ENCODE measurements around the gene CNDP1.

The CNDP1 gene

GRCh38 chr18:74546751-74547530, 12.6 kb downstream of the CNDP1 start:
- no peak overlapping the region for H2BK12ac ChIP-seq (ENCODE audit: low read length)
- no peak overlapping the region for H2AFZ ChIP-seq (ENCODE audit: low read length)
- H4K91ac ChIP-seq (ENCODE audit: low read depth, low read length, poor library complexity): no peak overlapping the region
- H3K14ac ChIP-seq (ENCODE audit: low read length): no peak overlapping the region
- H3K4me2 ChIP-seq (ENCODE audit: insufficient read depth, low read length, poor library complexity, severe bottlenecking): no peak overlapping the region
- H3K23ac ChIP-seq (ENCODE audit: low read depth, low read length, poor library complexity): no peak overlapping the region
- H3K4ac ChIP-seq (ENCODE audit: low read length): no peak overlapping the region
- no peaks in the 10 kb centered on the region for H3K79me1 ChIP-seq (ENCODE audit: low read depth, low read length)
- H3K4me3 ChIP-seq (ENCODE audit: low read length in 2 of 2): no peak overlapping the region
- peaks cover 0 to 7% of the 10 kb centered on the region in 2 donors for H3K4me1 ChIP-seq (ENCODE audit: control insufficient read depth in 2 of 2, insufficient read depth in 1 of 2, low read depth in 1 of 2, low read length in 2 of 2)
- H2BK120ac ChIP-seq (ENCODE audit: low read depth, low read length): no peak overlapping the region
- no peak for DNase-seq (ENCODE audit: low spot score)
- no peak overlapping the region for H2BK15ac ChIP-seq (ENCODE audit: low read length)
- no peak overlapping the region for H4K8ac ChIP-seq (ENCODE audit: low read depth, low read length)
- no peak overlapping the region for H3K9ac ChIP-seq (ENCODE audit: low read depth, low read length, poor library complexity)
- H3K27ac ChIP-seq (replicated peaks; ENCODE audit: low read length): no peak overlapping the region
- no peak overlapping the region for H2BK5ac ChIP-seq (ENCODE audit: low read length)
- no peak overlapping the region for H2AK5ac ChIP-seq (ENCODE audit: low read depth, low read length)
- H3K36me3 ChIP-seq (replicated peaks in 1 of 2; ENCODE audit: control insufficient read depth in 2 of 2, insufficient read depth in 2 of 2, low read length in 2 of 2): no peaks in the 10 kb centered on the region
- no peak overlapping the region for H3K18ac ChIP-seq (ENCODE audit: low read length)
- no CpG with 5 or more reads among the region's 9 CpGs for WGBS, 2 donors (ENCODE audit: extremely low coverage in 2 of 2, insufficient read length in 2 of 2, insufficient replicate concordance in 1 of 2)
- H3K9me3 ChIP-seq (replicated peaks in 1 of 2; ENCODE audit: control insufficient read depth in 2 of 2, insufficient read depth in 1 of 2, low read depth in 1 of 2, low read length in 2 of 2): peaks cover 11 to 20% of the 10 kb centered on the region in 2 donors
- peaks cover 0 to 36% (median 0%) of the 10 kb centered on the region in 3 experiments for H3K27me3 ChIP-seq (ENCODE audit: control insufficient read depth in 3 of 3, insufficient read depth in 3 of 3, low read depth in 1 of 3, low read length in 3 of 3)

- no peak overlapping the region for H2AFZ ChIP-seq (ENCODE audit: low read length)
- H2BK120ac ChIP-seq (ENCODE audit: low read depth, low read length): no peak overlapping the region
- H3K4me1 ChIP-seq (ENCODE audit: control insufficient read depth in 2 of 2, insufficient read depth in 1 of 2, low read depth in 1 of 2, low read length in 2 of 2): peaks cover 0 to 7% of the 10 kb centered on the region in 2 donors
- no peak overlapping the region for H4K8ac ChIP-seq (ENCODE audit: low read depth, low read length)
- H3K23ac ChIP-seq (ENCODE audit: low read depth, low read length, poor library complexity): no peak overlapping the region
- no CpG with 5 or more reads among the region's 7 CpGs for WGBS, 2 donors (ENCODE audit: extremely low coverage in 2 of 2, insufficient read length in 2 of 2, insufficient replicate concordance in 1 of 2)
- no peak overlapping the region for H2BK15ac ChIP-seq (ENCODE audit: low read length)
- peaks cover 0 to 27% (median 0%) of the 10 kb centered on the region in 3 experiments for H3K27me3 ChIP-seq (ENCODE audit: control insufficient read depth in 3 of 3, insufficient read depth in 3 of 3, low read depth in 1 of 3, low read length in 3 of 3)
- H3K9ac ChIP-seq (ENCODE audit: low read depth, low read length, poor library complexity): no peak overlapping the region
- no peak overlapping the region for H3K4me2 ChIP-seq (ENCODE audit: insufficient read depth, low read length, poor library complexity, severe bottlenecking)
- no peak overlapping the region for H2BK12ac ChIP-seq (ENCODE audit: low read length)
- H3K14ac ChIP-seq (ENCODE audit: low read length): no peak overlapping the region
- no peak overlapping the region for H3K18ac ChIP-seq (ENCODE audit: low read length)
- no peak overlapping the region for H2BK5ac ChIP-seq (ENCODE audit: low read length)
- H3K4ac ChIP-seq (ENCODE audit: low read length): no peak overlapping the region
- no peak overlapping the region for H3K4me3 ChIP-seq (ENCODE audit: low read length in 2 of 2)
- peaks cover 11 to 20% of the 10 kb centered on the region in 2 donors for H3K9me3 ChIP-seq (replicated peaks in 1 of 2; ENCODE audit: control insufficient read depth in 2 of 2, insufficient read depth in 1 of 2, low read depth in 1 of 2, low read length in 2 of 2)
- H3K27ac ChIP-seq (replicated peaks; ENCODE audit: low read length): no peak overlapping the region
- no peak for DNase-seq (ENCODE audit: low spot score)
- no peaks in the 10 kb centered on the region for H3K36me3 ChIP-seq (replicated peaks in 1 of 2; ENCODE audit: control insufficient read depth in 2 of 2, insufficient read depth in 2 of 2, low read length in 2 of 2)
- H3K79me1 ChIP-seq (ENCODE audit: low read depth, low read length): no peaks in the 10 kb centered on the region
- no peak overlapping the region for H4K91ac ChIP-seq (ENCODE audit: low read depth, low read length, poor library complexity)
- no peak overlapping the region for H2AK5ac ChIP-seq (ENCODE audit: low read depth, low read length)
These were observed 13.6 kb downstream of the CNDP1 start for GRCh38 chr18:74547860-74548259.

GRCh38 chr18:74549591-74550104, 15.3 kb downstream of the CNDP1 start:
- no peak overlapping the region for H3K14ac ChIP-seq (ENCODE audit: low read length)
- H3K9ac ChIP-seq (ENCODE audit: low read depth, low read length, poor library complexity): no peak overlapping the region
- H3K4me3 ChIP-seq (ENCODE audit: low read length in 2 of 2): no peak overlapping the region
- no peak overlapping the region for H2BK120ac ChIP-seq (ENCODE audit: low read depth, low read length)
- H4K91ac ChIP-seq (ENCODE audit: low read depth, low read length, poor library complexity): no peak overlapping the region
- no peak overlapping the region for H2AK5ac ChIP-seq (ENCODE audit: low read depth, low read length)
- no peak overlapping the region for H2BK15ac ChIP-seq (ENCODE audit: low read length)
- H3K23ac ChIP-seq (ENCODE audit: low read depth, low read length, poor library complexity): no peak overlapping the region
- H3K79me1 ChIP-seq (ENCODE audit: low read depth, low read length): no peaks in the 10 kb centered on the region
- H3K9me3 ChIP-seq (replicated peaks in 1 of 2; ENCODE audit: control insufficient read depth in 2 of 2, insufficient read depth in 1 of 2, low read depth in 1 of 2, low read length in 2 of 2): peaks cover 11 to 20% of the 10 kb centered on the region in 2 donors
- H3K4me2 ChIP-seq (ENCODE audit: insufficient read depth, low read length, poor library complexity, severe bottlenecking): no peak overlapping the region
- H3K4me1 ChIP-seq (ENCODE audit: control insufficient read depth in 2 of 2, insufficient read depth in 1 of 2, low read depth in 1 of 2, low read length in 2 of 2): peaks cover 0 to 7% of the 10 kb centered on the region in 2 donors
- no peak overlapping the region for H2AFZ ChIP-seq (ENCODE audit: low read length)
- peaks cover 0 to 43% (median 0%) of the 10 kb centered on the region in 3 experiments for H3K27me3 ChIP-seq (ENCODE audit: control insufficient read depth in 3 of 3, insufficient read depth in 3 of 3, low read depth in 1 of 3, low read length in 3 of 3)
- no CpG with 5 or more reads among the region's 1 CpG for WGBS, 2 donors (ENCODE audit: extremely low coverage in 2 of 2, insufficient read length in 2 of 2, insufficient replicate concordance in 1 of 2)
- no peaks in the 10 kb centered on the region for H3K36me3 ChIP-seq (replicated peaks in 1 of 2; ENCODE audit: control insufficient read depth in 2 of 2, insufficient read depth in 2 of 2, low read length in 2 of 2)
- H3K4ac ChIP-seq (ENCODE audit: low read length): no peak overlapping the region
- H4K8ac ChIP-seq (ENCODE audit: low read depth, low read length): no peak overlapping the region
- DNase-seq (ENCODE audit: low spot score): no peak
- H2BK12ac ChIP-seq (ENCODE audit: low read length): no peak overlapping the region
- H3K18ac ChIP-seq (ENCODE audit: low read length): no peak overlapping the region
- no peak overlapping the region for H3K27ac ChIP-seq (replicated peaks; ENCODE audit: low read length)
- H2BK5ac ChIP-seq (ENCODE audit: low read length): no peak overlapping the region

- no peak overlapping the region for H3K23ac ChIP-seq (ENCODE audit: low read depth, low read length, poor library complexity)
- H2BK12ac ChIP-seq (ENCODE audit: low read length): no peak overlapping the region
- no peaks in the 10 kb centered on the region for H3K79me1 ChIP-seq (ENCODE audit: low read depth, low read length)
- H3K9ac ChIP-seq (ENCODE audit: low read depth, low read length, poor library complexity): no peak overlapping the region
- no peak overlapping the region for H2BK5ac ChIP-seq (ENCODE audit: low read length)
- no peak overlapping the region for H3K18ac ChIP-seq (ENCODE audit: low read length)
- no peak overlapping the region for H3K27ac ChIP-seq (replicated peaks; ENCODE audit: low read length)
- no peaks in the 10 kb centered on the region for H3K36me3 ChIP-seq (replicated peaks in 1 of 2; ENCODE audit: control insufficient read depth in 2 of 2, insufficient read depth in 2 of 2, low read length in 2 of 2)
- H3K4me3 ChIP-seq (ENCODE audit: low read length in 2 of 2): no peak overlapping the region
- no peak overlapping the region for H3K14ac ChIP-seq (ENCODE audit: low read length)
- WGBS, 2 donors (ENCODE audit: extremely low coverage in 2 of 2, insufficient read length in 2 of 2, insufficient replicate concordance in 1 of 2): no CpG with 5 or more reads among the region's 6 CpGs
- no peak overlapping the region for H2BK120ac ChIP-seq (ENCODE audit: low read depth, low read length)
- no peak overlapping the region for H3K4me2 ChIP-seq (ENCODE audit: insufficient read depth, low read length, poor library complexity, severe bottlenecking)
- H3K27me3 ChIP-seq (ENCODE audit: control insufficient read depth in 3 of 3, insufficient read depth in 3 of 3, low read depth in 1 of 3, low read length in 3 of 3): peaks cover 0 to 46% (median 0%) of the 10 kb centered on the region in 3 experiments
- H2AFZ ChIP-seq (ENCODE audit: low read length): no peak overlapping the region
- no peak for DNase-seq (ENCODE audit: low spot score)
- H2AK5ac ChIP-seq (ENCODE audit: low read depth, low read length): no peak overlapping the region
- no peak overlapping the region for H4K8ac ChIP-seq (ENCODE audit: low read depth, low read length)
- H4K91ac ChIP-seq (ENCODE audit: low read depth, low read length, poor library complexity): no peak overlapping the region
- peaks cover 0 to 7% of the 10 kb centered on the region in 2 donors for H3K4me1 ChIP-seq (ENCODE audit: control insufficient read depth in 2 of 2, insufficient read depth in 1 of 2, low read depth in 1 of 2, low read length in 2 of 2)
- H3K4ac ChIP-seq (ENCODE audit: low read length): no peak overlapping the region
- no peak overlapping the region for H2BK15ac ChIP-seq (ENCODE audit: low read length)
- H3K9me3 ChIP-seq (replicated peaks in 1 of 2; ENCODE audit: control insufficient read depth in 2 of 2, insufficient read depth in 1 of 2, low read depth in 1 of 2, low read length in 2 of 2): peaks cover 11 to 20% of the 10 kb centered on the region in 2 donors
These were observed 16.6 kb downstream of the CNDP1 start for GRCh38 chr18:74550886-74551285.

All from neuronal stem cell (in vitro differentiated cells).